Measurements from ENCODE around the gene ZBTB7C.

ZBTB7C gene

GRCh38 chr18:48265328-48265727 is 143.9 kb downstream of the ZBTB7C start:
- CTCF ChIA-PET, result interaction anchor here (0.6 kb wide), 1 partner anchor 668 kb away, joined by 3 read pairs; no protein-coding TSS in a partner anchor

More at GRCh38 chr18:48265328-48265727, 143.9 kb downstream of the ZBTB7C start:
- H3K4me1 ChIP-seq (ENCODE audit: control insufficient read depth, insufficient read depth, low read length), result no peaks in the 10 kb centered on the region
- H3K27ac ChIP-seq (ENCODE audit: extremely low read depth, low read depth, low read length), result no peak overlapping the region
- POLR2A ChIA-PET, result no interaction called here
- no peak for TF ChIP-seq SCRT2 (tag by site-specific recombination; IDR thresholded peaks at IDR 0.05)
- no peak for TF ChIP-seq MYNN (tag by site-specific recombination; IDR thresholded peaks at IDR 0.05; ENCODE audit: borderline replicate concordance)
- no peak for TF ChIP-seq ZIC2 (tag by site-specific recombination; IDR thresholded peaks at IDR 0.05)
- TF ChIP-seq WT1 (tag by site-specific recombination; IDR thresholded peaks at IDR 0.05), result no peak
- no peak for TF ChIP-seq GLIS2 (tag by site-specific recombination; IDR thresholded peaks at IDR 0.05)
- no peak for TF ChIP-seq ZFP3 (tag by site-specific recombination; IDR thresholded peaks at IDR 0.05; ENCODE audit: low read depth)
- no peak for TF ChIP-seq ZNF660 (tag by site-specific recombination; IDR thresholded peaks at IDR 0.05)
- no peak for TF ChIP-seq ZNF16 (tag by site-specific recombination; IDR thresholded peaks at IDR 0.05; ENCODE audit: low read depth)
- TF ChIP-seq ZNF776 (tag by site-specific recombination; IDR thresholded peaks at IDR 0.05; ENCODE audit: borderline replicate concordance), result no peak
- TF ChIP-seq ZNF626 (tag by site-specific recombination; IDR thresholded peaks at IDR 0.05), result no peak
- no peak for TF ChIP-seq PRDM2 (tag by site-specific recombination; IDR thresholded peaks at IDR 0.05; ENCODE audit: borderline replicate concordance)
- no peak for TF ChIP-seq HOXA7 (CRISPR knock-in tag; IDR thresholded peaks at IDR 0.05; ENCODE audit: borderline replicate concordance)
- no peak for TF ChIP-seq ZNF670 (tag by site-specific recombination; IDR thresholded peaks at IDR 0.05; ENCODE audit: low read depth)
- no peak for TF ChIP-seq PRDM10 (tag by site-specific recombination; IDR thresholded peaks at IDR 0.05)
- TF ChIP-seq ZNF654 (tag by site-specific recombination; IDR thresholded peaks at IDR 0.05; ENCODE audit: low read depth), result no peak
- no peak overlapping the region for H3K4me3 ChIP-seq (ENCODE audit: low read depth, low read length)
- H3K9me3 ChIP-seq (ENCODE audit: control insufficient read depth, insufficient read depth, low read depth, low read length), result no peaks in the 10 kb centered on the region
- H3K36me3 ChIP-seq (ENCODE audit: control insufficient read depth in 2 of 2, insufficient read depth in 1 of 2, low read length in 2 of 2), result no peaks in the 10 kb centered on the region
